Fibroblast of the aortic adventitia (primary cell): ENCODE measurements around the gene RWDD1. TPM values are rescaled to one million over a fixed set of nuclear protein-coding genes. Genes with fewer than 3 reads are reported as not detected.

Experiments
- DNase-seq: peaks from one replicate; pipeline ENCODE4 v3.0.0-alpha.2; 2010; ENCODE audit warnings: low read depth
- H3K4me3 ChIP-seq: 2 replicates; pipeline ENCODE4 v1.5.1; 2011; ENCODE audit warnings: low read depth, mild to moderate bottlenecking, control low read depth, low read length, moderate library complexity
- CTCF ChIP-seq: IDR thresholded peaks from 2 replicates; pipeline ENCODE4 v1.5.1; 2011; ENCODE audit warnings: mild to moderate bottlenecking, low read length, control low read depth, inconsistent platforms; ENCODE audit not compliant: insufficient read depth
- total RNA-seq: library from RNA; depleted of rRNA; stranded (reverse); fragments of >200 nt; gene quantifications from 2 replicates; pipeline ENCODE4 v1.2.3, GENCODE V29; 2012; ENCODE audit warnings: low replicate concordance

The RWDD1 gene
- total RNA-seq, 1 donor: 66.9 TPM

- H3K4me3 ChIP-seq: no peak overlapping the region
- no peak for DNase-seq
- TF ChIP-seq CTCF: no peak
Measured at GRCh38 chr6:116530436-116530835, 40.9 kb upstream of the RWDD1 start.

GRCh38 chr6:116531675-116532570, 39.4 kb upstream of the RWDD1 start:
- DNase-seq: peak; percentile 87
- TF ChIP-seq CTCF: peak; percentile 80
- no peak overlapping the region for H3K4me3 ChIP-seq

- no peak for DNase-seq
Measured at GRCh38 chr6:116533233-116533957, 37.9 kb upstream of the RWDD1 start.

GRCh38 chr6:116535109-116535508, 36.2 kb upstream of the RWDD1 start:
- DNase-seq: no peak
- no peak overlapping the region for H3K4me3 ChIP-seq
- TF ChIP-seq CTCF: no peak

More at GRCh38 chr6:116533233-116533957, 37.9 kb upstream of the RWDD1 start:
- peak; percentile 13 for TF ChIP-seq CTCF
- no peak overlapping the region for H3K4me3 ChIP-seq

GRCh38 chr6:116536216-116536621, 35.1 kb upstream of the RWDD1 start:
- DNase-seq: peak; percentile 81
- no peak overlapping the region for H3K4me3 ChIP-seq
- TF ChIP-seq CTCF: peak; percentile 65

- DNase-seq: no peak
- H3K4me3 ChIP-seq: no peak overlapping the region
- TF ChIP-seq CTCF: no peak
Measured at GRCh38 chr6:116542426-116542825, 28.9 kb upstream of the RWDD1 start.
